Panc1 (cell line): ENCODE data around the gene PDE10A. TPM values are rescaled to one million over a fixed set of nuclear protein-coding genes. Genes with fewer than 3 reads are reported as not detected.

Source experiments
- ATAC-seq: fragments of 200-7000 bp; cut with Tn5 transposase; 2 replicates; pipeline ENCODE4 v1.9.1; 2020; ENCODE audit warnings: mild to moderate bottlenecking, moderate library complexity
- BruUV-seq: library from RNA; stranded (reverse); fragments of 400-500 nt; replicated peaks from 2 replicates; lab custom pipeline; 2021; lab: Mats Ljungman, UMichigan
- CTCF ChIA-PET: fragments of 300-600 bp; sonication (Branson Sonifier 250); formaldehyde crosslinking; loops from one replicate; lab custom pipeline; 2022; ENCODE audit warnings: antibody characterized with exemption; lab: Charles Lee
- POLR2A ChIA-PET: fragments of 300-600 bp; sonication (Branson Sonifier 250); formaldehyde crosslinking; loops from one replicate; lab custom pipeline; 2022; ENCODE audit warnings: antibody characterized with exemption; lab: Charles Lee
- DNase-seq: peaks from one replicate; pipeline ENCODE4 v3.0.0-alpha.2; 2010; ENCODE audit warnings: low read depth, low spot score
- H3K27ac ChIP-seq: 2 replicates; pipeline ENCODE4 v1.5.1; 2011; ENCODE audit warnings: mild to moderate bottlenecking, low read length, inconsistent platforms
- H3K27me3 ChIP-seq: fragments of 200-500 bp; sonication (Bioruptor generic); 2 replicates; pipeline ENCODE4 v1.6.0; 2014; ENCODE audit warnings: low read length, inconsistent platforms; ENCODE audit not compliant: control insufficient read depth, insufficient read depth
- H3K36me3 ChIP-seq: fragments of 200-500 bp; sonication (Bioruptor generic); 2 replicates; pipeline ENCODE4 v1.5.1; 2014; ENCODE audit warnings: inconsistent platforms, mild to moderate bottlenecking, low read length, moderate library complexity; ENCODE audit not compliant: control insufficient read depth, insufficient read depth
- H3K4me1 ChIP-seq: 2 replicates; pipeline ENCODE4 v1.5.1; 2011; ENCODE audit warnings: inconsistent platforms, mild to moderate bottlenecking, low read length, moderate library complexity; ENCODE audit not compliant: control insufficient read depth, insufficient read depth
- H3K4me3 ChIP-seq, 2 experiments: 2 replicates each; pipeline ENCODE4 v1.5.1; 2011 to 2012; ENCODE audit warnings: low read depth in 2 of 2, low read length in 2 of 2, mild to moderate bottlenecking in 2 of 2, inconsistent platforms in 1 of 2, moderate library complexity in 1 of 2
- H3K9me3 ChIP-seq: fragments of 200-500 bp; sonication (Bioruptor generic); 2 replicates; pipeline ENCODE4 v1.5.1; 2014; ENCODE audit warnings: low read depth, mild to moderate bottlenecking, inconsistent platforms, low read length, moderate library complexity; ENCODE audit not compliant: control insufficient read depth, insufficient read depth
- CTCF ChIP-seq: fragments of 450-650 bp; IDR thresholded peaks from 2 replicates; pipeline ENCODE4 v1.5.1; 2017; ENCODE audit warnings: mild to moderate bottlenecking
- POLR2AphosphoS5 ChIP-seq: IDR thresholded peaks from 2 replicates; pipeline ENCODE4 v1.6.1; 2012; ENCODE audit warnings: mild to moderate bottlenecking, low read depth, low read length, moderate library complexity
- REST ChIP-seq, 2 experiments: IDR thresholded peaks; 2 replicates each; pipeline ENCODE4 v1.6.1; 2011 to 2012; ENCODE audit warnings: low read depth in 2 of 2, control low read depth in 1 of 2, low read length in 1 of 2, mild to moderate bottlenecking in 1 of 2, moderate library complexity in 1 of 2; ENCODE audit not compliant: insufficient read depth in 1 of 2
- SIN3A ChIP-seq: IDR thresholded peaks from 2 replicates; pipeline ENCODE4 v1.6.1; 2012; ENCODE audit warnings: low read depth, mild to moderate bottlenecking, low read length, moderate library complexity, borderline replicate concordance; ENCODE audit not compliant: insufficient read depth
- TCF7L2 ChIP-seq: IDR thresholded peaks from 2 replicates; pipeline ENCODE4 v1.6.1; 2011; ENCODE audit warnings: mild to moderate bottlenecking, low read depth, low read length, inconsistent platforms
- in situ Hi-C: cut with HindIII; loops from 2 replicates; pipeline ENCODE4 v1.10.0; 2016; ENCODE audit warnings: low sequenced_read_pairs, low pct_unique_long_range_greater_than_20kb
- intact Hi-C: fragments of 100-400 bp; cut with micrococcal nuclease; formaldehyde crosslinking; loops from one replicate; pipeline ENCODE4 v1.10.0; 2022; ENCODE audit not compliant: unreplicated experiment
- total RNA-seq: library from RNA; stranded (reverse); gene quantifications from one replicate; pipeline ENCODE4 v1.2.1, GENCODE V29; 2021; ENCODE audit not compliant: unreplicated experiment

The PDE10A gene
- total RNA-seq, 1 experiment from 2014 or later = 27.8 TPM

DNA sequence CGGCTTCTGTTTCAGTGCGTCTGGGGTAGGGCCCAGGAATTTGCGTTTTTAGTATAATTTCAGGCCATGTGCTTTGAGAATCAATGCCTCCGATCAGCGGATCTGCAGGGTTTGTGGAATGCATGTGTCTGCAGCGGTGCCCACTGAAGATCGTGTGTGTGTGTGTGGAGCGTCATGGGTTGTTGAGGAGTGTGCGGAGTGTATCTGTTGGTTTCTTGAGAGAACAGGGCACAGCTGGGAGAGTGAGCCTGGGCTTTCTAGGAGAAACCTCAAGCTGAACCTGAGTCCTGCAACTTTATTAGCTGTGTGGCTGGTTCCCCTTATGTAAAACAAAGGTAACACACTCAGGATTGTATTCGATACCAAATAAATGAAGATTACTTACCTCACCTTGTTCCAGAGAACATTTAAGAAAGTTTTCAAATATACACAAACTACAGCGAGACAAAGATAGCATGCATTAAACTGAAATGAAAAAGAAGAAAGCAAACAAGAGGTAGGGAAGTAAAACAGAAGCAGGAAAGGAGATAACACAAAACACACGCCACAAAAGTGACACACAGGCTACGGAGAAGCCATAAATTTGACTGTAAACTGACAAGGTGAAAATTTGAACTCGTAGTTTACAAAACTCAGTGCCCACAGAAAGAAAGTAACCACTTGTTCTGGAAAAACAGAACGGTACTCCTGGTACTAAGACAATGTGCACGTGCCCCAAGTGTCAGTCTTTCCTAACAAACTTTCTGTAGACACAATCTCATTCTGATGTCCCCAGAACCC is 28.8 kb downstream of the PDE10A start:
- TF ChIP-seq CTCF = no peak
- no peak for TF ChIP-seq REST (IDR thresholded peaks at IDR 0.05; ENCODE audit: insufficient read depth in 1 of 2, low read depth in 2 of 2, low read length in 1 of 2)
- no peak overlapping the region for H3K4me3 ChIP-seq
- intact Hi-C loops = no loop called here
- no peaks in the 10 kb centered on the region for H3K9me3 ChIP-seq
- no peaks in the 10 kb centered on the region for H3K36me3 ChIP-seq
- H3K27ac ChIP-seq = peak overlapping the region; percentile 13; the same call in 1 of the 2 replicates
- DNase-seq (no peak), ATAC-seq (no peak)
- ChIA-PET POLR2A (no interaction called here), CTCF (interaction anchor here (0.7 kb wide), 1 partner anchor 177 kb away, joined by 3 read pairs; no protein-coding TSS in a partner anchor)
- peaks cover 67% of the 10 kb centered on the region for H3K4me1 ChIP-seq
- BruUV-seq = no TSS peak
- in situ Hi-C loops = no loop called here
- H3K27me3 ChIP-seq = no peaks in the 10 kb centered on the region

- TF ChIP-seq REST (IDR thresholded peaks at IDR 0.05; ENCODE audit: insufficient read depth in 1 of 2, low read depth in 2 of 2, low read length in 1 of 2) = no peak
- no peak for TF ChIP-seq SIN3A
- TF ChIP-seq POLR2AphosphoS5 = no peak
- no peak for TF ChIP-seq CTCF
- TF ChIP-seq TCF7L2 = no peak
- ATAC-seq = no peak
- Histone ChIP-seq H3K27ac (peak overlapping the region; percentile 44; the same call in 1 of the 2 replicates), H3K4me1 (peaks cover 65% of the 10 kb centered on the region), H3K4me3 (no peak overlapping the region), H3K9me3 (no peaks in the 10 kb centered on the region), H3K27me3 (no peaks in the 10 kb centered on the region), H3K36me3 (no peaks in the 10 kb centered on the region)
- POLR2A ChIA-PET = no interaction called here
- BruUV-seq = no TSS peak
- DNase-seq = no peak
- in situ Hi-C loops (no loop called here), intact Hi-C loops (no loop called here)
- CTCF ChIA-PET = interaction anchor here (0.6 to 0.7 kb wide), 4 partner anchors 35 to 192 kb away, joined by 3 to 12 read pairs (median 6); no protein-coding TSS in a partner anchor
Observed at GRCh38 chr6:165632194-165632593, 30.8 kb downstream of the PDE10A start.
